K562 (cell line): ENCODE measurements around the gene SFSWAP. TPM values are rescaled to one million over a fixed set of nuclear protein-coding genes. Genes with fewer than 3 reads are reported as not detected.
A peak's percentile ranks its signal among the peaks of the same experiment; 100 is the strongest.

ENCODE experiments used
- E2F4 ChIP-seq: sonication (generic); formaldehyde crosslinking; IDR thresholded peaks from 2 replicates; pipeline ENCODE4 v1.8.0; 2022; ENCODE audit warnings: mild to moderate bottlenecking, low read depth, missing genetic modification reagents
- FOSL1 ChIP-seq: fragments of 200-800 bp; sonication (Bioruptor generic); conservative IDR thresholded peaks from 2 replicates; pipeline ENCODE4 v1.6.1; 2016; ENCODE audit warnings: missing genetic modification characterization, missing compliant biosample characterization
- FOXP4 ChIP-seq: sonication (generic); formaldehyde crosslinking; IDR thresholded peaks from 2 replicates; pipeline ENCODE4 v1.8.0; 2022; ENCODE audit warnings: mild to moderate bottlenecking, missing genetic modification reagents, borderline replicate concordance
- ILK ChIP-seq: fragments of 450-650 bp; IDR thresholded peaks from 2 replicates; pipeline ENCODE4 v1.6.1; 2016; ENCODE audit warnings: missing genetic modification characterization, low read depth, mild to moderate bottlenecking, missing compliant biosample characterization, moderate library complexity, borderline replicate concordance
- MED1 ChIP-seq: sonication (generic); formaldehyde crosslinking; IDR thresholded peaks from 2 replicates; pipeline ENCODE4 v1.8.1; 2023; ENCODE audit warnings: missing genetic modification reagents, borderline replicate concordance
- RFX5 ChIP-seq: IDR thresholded peaks from 2 replicates; pipeline ENCODE4 v1.6.1; 2011; ENCODE audit warnings: low read depth, mild to moderate bottlenecking, improper control_type of control experiment, low read length
- SMARCE1 ChIP-seq: fragments of 450-650 bp; IDR thresholded peaks from 2 replicates; pipeline ENCODE4 v1.7.1; 2016; ENCODE audit warnings: mild to moderate bottlenecking
- SP1 ChIP-seq: sonication (generic); formaldehyde crosslinking; IDR thresholded peaks from 2 replicates; pipeline ENCODE4 v1.8.1; 2022; ENCODE audit warnings: mild to moderate bottlenecking, missing genetic modification reagents
- SREBF1 ChIP-seq: fragments of 150-350 bp; IDR thresholded peaks from 2 replicates; pipeline ENCODE4 v1.6.1; 2014; ENCODE audit warnings: antibody characterized with exemption, low read depth, low read length, borderline replicate concordance
- TSHZ1 ChIP-seq: fragments of 250-450 bp; sonication (Bioruptor Pico); IDR thresholded peaks from 2 replicates; pipeline ENCODE4 v1.4.0; 2020; ENCODE audit warnings: mild to moderate bottlenecking, moderate library complexity
- ZC3H8 ChIP-seq: fragments of 450-650 bp; IDR thresholded peaks from 2 replicates; pipeline ENCODE4 v1.6.1; 2017
- ZNF316 ChIP-seq: fragments of 450-650 bp; IDR thresholded peaks from 2 replicates; pipeline ENCODE4 v1.6.1; 2016
- ZNF398 ChIP-seq: fragments of 250-450 bp; sonication (Bioruptor Pico); IDR thresholded peaks from 2 replicates; pipeline ENCODE4 v1.8.0; 2021; ENCODE audit warnings: moderate library complexity, mild to moderate bottlenecking, inconsistent platforms
- ZNF695 ChIP-seq: fragments of 450-650 bp; formaldehyde crosslinking; IDR thresholded peaks from 2 replicates; pipeline ENCODE4 v1.4.0; 2020; ENCODE audit warnings: mild to moderate bottlenecking, moderate library complexity
- ZNF79 ChIP-seq: fragments of 250-450 bp; sonication (Bioruptor Pico); IDR thresholded peaks from 2 replicates; pipeline ENCODE4 v1.4.0; 2020; ENCODE audit warnings: low read depth, mild to moderate bottlenecking, moderate library complexity
- polyA plus RNA-seq, 8 experiments: library from polyadenylated mRNA; depleted of rRNA in 4 of 8; stranded (reverse) in 5 of 8; unstranded in 3 of 8; fragments of >200 nt; fragmentation: Nextera tagmentation in 2 of 8; fragmentation: Illumina TruSeq in 1 of 8; extraction: Ambion mirVana in 2 of 8; extraction: Trizol in 1 of 8; gene quantifications; 2 replicates each; pipeline versions ENCODE4 v1.2.1 to v1.2.3, GENCODE V29; 2011 to 2014; ENCODE audit warnings: inconsistent platforms in 1 of 8, missing spikeins in 1 of 8
- total RNA-seq, 7 experiments: library from RNA; depleted of rRNA in 6 of 7; stranded (reverse); fragments of >200 nt in 6 of 7; fragmentation: Illumina TruSeq in 2 of 7; extraction: Trizol in 2 of 7; gene quantifications; 2 replicates each; pipeline versions ENCODE4 v1.2.1 to v1.2.3, GENCODE V29; 2011 to 2021; ENCODE audit warnings: low replicate concordance in 1 of 7

Gene SFSWAP
- total and polyA plus RNA-seq, 9 of the 15 experiments (the other 6 are each of a cell fraction or from before 2014, with no cell fraction given): 2.4 to 60.4 (median 32.6) TPM

- TF ChIP-seq FOSL1 (tag): no peak
- no peak for TF ChIP-seq SMARCE1
- no peak for TF ChIP-seq FOXP4 (CRISPR knock-in tag)
- TF ChIP-seq ZC3H8: no peak
- 0 out of 2 replicates have a peak, but pooled peaks have one; percentile 31 for TF ChIP-seq E2F4
- no peak for TF ChIP-seq ZNF695 (CRISPR knock-in tag)
- no peak for TF ChIP-seq RFX5
- TF ChIP-seq ZNF398: no peak
- TF ChIP-seq SP1 (CRISPR knock-in tag): peak; percentile 87
- TF ChIP-seq MED1 (CRISPR knock-in tag): no peak
- no peak for TF ChIP-seq ZNF79 (CRISPR knock-in tag)
- no peak for TF ChIP-seq ZNF316
- no peak for TF ChIP-seq SREBF1
- no peak for TF ChIP-seq TSHZ1 (CRISPR knock-in tag)
- TF ChIP-seq ILK (tag): no peak
These were observed at the start of gene SFSWAP (continued) for GRCh38 chr12:131710464-131711457.
